Suprapubic skin (tissue), 4 donors: Measurements from ENCODE around the gene HMGCL. TPM values are rescaled to one million over a fixed set of nuclear protein-coding genes. Genes with fewer than 3 reads are reported as not detected.
"Not testable (repeated sequence)": the region's sequence is repeated elsewhere in the genome, so short reads cannot be mapped to it uniquely, and the experiment has no call there.

Source experiments
- DNase-seq, 2 donors: peaks; one replicate each; pipeline ENCODE4 v3.0.0-alpha.2; 2019; ENCODE audit warnings: low spot score in 2 of 2
- H3K27ac ChIP-seq: fragments of 200-600 bp; sonication (generic); one replicate; pipeline ENCODE4 v1.5.1; 2019
- H3K27me3 ChIP-seq: fragments of 200-600 bp; sonication (generic); one replicate; pipeline ENCODE4 v1.5.1; 2019
- H3K36me3 ChIP-seq: fragments of 200-600 bp; sonication (generic); one replicate; pipeline ENCODE4 v1.5.1; 2019
- H3K4me1 ChIP-seq: fragments of 200-600 bp; sonication (generic); one replicate; pipeline ENCODE4 v1.5.1; 2019
- H3K4me3 ChIP-seq: fragments of 200-600 bp; sonication (generic); one replicate; pipeline ENCODE4 v1.5.1; 2019; ENCODE audit warnings: mild to moderate bottlenecking
- H3K9me3 ChIP-seq: fragments of 200-600 bp; sonication (generic); one replicate; pipeline ENCODE4 v1.5.1; 2019
- EP300 ChIP-seq: sonication (generic); formaldehyde crosslinking; IDR thresholded peaks from one replicate; pipeline ENCODE4 v1.6.1; 2017; ENCODE audit warnings: antibody characterized with exemption
- POLR2A ChIP-seq, 2 donors: fragments of 450-650 bp; IDR thresholded peaks; one replicate each; pipeline ENCODE4 v1.6.1; 2017; ENCODE audit warnings: antibody characterized with exemption in 2 of 2, mild to moderate bottlenecking in 2 of 2, moderate library complexity in 2 of 2
- POLR2AphosphoS5 ChIP-seq, 3 donors: sonication (generic); formaldehyde crosslinking; IDR thresholded peaks; one replicate each; pipeline ENCODE4 v1.6.1; 2017; ENCODE audit warnings: antibody characterized with exemption in 3 of 3
- WGBS: methylation state at CpG from one replicate; pipeline ENCODE4 v1.1.5; 2018; 5-methylcytosine and 5-hydroxymethylcytosine counted together
- total RNA-seq, 4 donors: library from RNA; depleted of rRNA; stranded (reverse); fragments of >200 nt; gene quantifications; one replicate each; pipeline ENCODE4 v1.1.0, GENCODE V29; 2016
- TF ChIP-seq, protein P1 (sequence below), 2 donors: fragments of 200-600 bp in 1 of 2; fragments of 450-650 bp in 1 of 2; sonication (generic) in 1 of 2; IDR thresholded peaks; one replicate each; pipeline ENCODE4 v1.5.1; 2016 to 2019; ENCODE audit warnings: antibody characterized with exemption in 2 of 2, mild to moderate bottlenecking in 1 of 2, moderate library complexity in 1 of 2

Gene HMGCL
- total RNA-seq, 4 donors from 2014 or later = 17.7 to 41.9 (median 29.3) TPM

DNA sequence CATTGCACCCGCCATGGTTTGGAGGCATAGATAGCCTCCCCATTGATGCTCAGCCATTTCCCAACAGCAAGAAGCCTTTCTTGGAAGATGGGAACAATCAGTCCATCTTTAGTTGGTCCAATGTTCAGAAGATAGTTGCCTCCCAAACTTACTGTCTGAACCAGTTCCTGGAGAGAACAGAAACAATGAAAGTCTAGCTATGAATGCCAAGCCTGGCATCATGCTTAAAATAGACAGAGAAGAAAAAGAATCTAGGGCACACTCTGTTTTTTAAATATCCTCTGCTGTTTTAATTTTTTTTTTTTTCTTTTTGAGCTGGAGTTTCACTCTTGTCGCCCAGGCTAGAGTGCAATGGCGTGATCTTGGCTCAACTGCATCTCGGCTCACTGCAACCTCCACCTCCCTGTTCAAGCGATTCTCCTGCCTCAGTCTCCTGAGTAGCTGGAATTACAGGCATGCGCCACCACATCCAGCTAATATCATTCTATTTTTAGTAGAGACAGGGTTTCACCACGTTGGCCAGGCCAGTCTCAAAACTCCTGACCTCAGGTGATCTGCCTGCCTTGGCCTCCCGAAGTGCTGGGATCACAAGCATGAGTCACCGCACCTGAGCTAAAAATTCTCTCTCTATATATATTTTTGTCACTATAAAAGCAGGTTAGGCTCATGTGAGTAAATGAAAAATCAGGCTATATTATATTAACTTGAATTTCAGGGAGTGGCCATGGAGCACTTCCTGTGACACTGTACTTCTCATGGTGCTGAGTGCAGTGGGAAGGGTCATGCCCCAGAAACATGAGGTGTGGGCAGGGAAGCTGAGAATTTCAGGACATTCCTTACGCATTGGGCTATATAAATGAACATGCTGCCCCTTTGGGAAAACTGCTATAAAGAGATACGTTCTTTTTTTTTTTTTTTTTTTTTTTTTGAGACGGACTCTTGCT is 23.7 kb upstream of the HMGCL start:
- WGBS = 89% methylated on average over 12 of the region's 12 CpGs
- TF ChIP-seq, protein P1, sequence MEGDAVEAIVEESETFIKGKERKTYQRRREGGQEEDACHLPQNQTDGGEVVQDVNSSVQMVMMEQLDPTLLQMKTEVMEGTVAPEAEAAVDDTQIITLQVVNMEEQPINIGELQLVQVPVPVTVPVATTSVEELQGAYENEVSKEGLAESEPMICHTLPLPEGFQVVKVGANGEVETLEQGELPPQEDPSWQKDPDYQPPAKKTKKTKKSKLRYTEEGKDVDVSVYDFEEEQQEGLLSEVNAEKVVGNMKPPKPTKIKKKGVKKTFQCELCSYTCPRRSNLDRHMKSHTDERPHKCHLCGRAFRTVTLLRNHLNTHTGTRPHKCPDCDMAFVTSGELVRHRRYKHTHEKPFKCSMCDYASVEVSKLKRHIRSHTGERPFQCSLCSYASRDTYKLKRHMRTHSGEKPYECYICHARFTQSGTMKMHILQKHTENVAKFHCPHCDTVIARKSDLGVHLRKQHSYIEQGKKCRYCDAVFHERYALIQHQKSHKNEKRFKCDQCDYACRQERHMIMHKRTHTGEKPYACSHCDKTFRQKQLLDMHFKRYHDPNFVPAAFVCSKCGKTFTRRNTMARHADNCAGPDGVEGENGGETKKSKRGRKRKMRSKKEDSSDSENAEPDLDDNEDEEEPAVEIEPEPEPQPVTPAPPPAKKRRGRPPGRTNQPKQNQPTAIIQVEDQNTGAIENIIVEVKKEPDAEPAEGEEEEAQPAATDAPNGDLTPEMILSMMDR (IDR thresholded peaks at IDR 0.05) = no peak
- no peak for TF ChIP-seq POLR2AphosphoS5 (IDR thresholded peaks at IDR 0.05)
- no peak for TF ChIP-seq POLR2A (IDR thresholded peaks at IDR 0.05)
- no peak for TF ChIP-seq EP300
- DNase-seq = no peak
- Histone ChIP-seq H3K36me3 (peaks cover 35% of the 10 kb centered on the region), H3K27me3 (no peaks in the 10 kb centered on the region), H3K4me3 (no peak overlapping the region), H3K27ac (no peak overlapping the region), H3K9me3 (no peaks in the 10 kb centered on the region), H3K4me1 (no peaks in the 10 kb centered on the region)

DNA sequence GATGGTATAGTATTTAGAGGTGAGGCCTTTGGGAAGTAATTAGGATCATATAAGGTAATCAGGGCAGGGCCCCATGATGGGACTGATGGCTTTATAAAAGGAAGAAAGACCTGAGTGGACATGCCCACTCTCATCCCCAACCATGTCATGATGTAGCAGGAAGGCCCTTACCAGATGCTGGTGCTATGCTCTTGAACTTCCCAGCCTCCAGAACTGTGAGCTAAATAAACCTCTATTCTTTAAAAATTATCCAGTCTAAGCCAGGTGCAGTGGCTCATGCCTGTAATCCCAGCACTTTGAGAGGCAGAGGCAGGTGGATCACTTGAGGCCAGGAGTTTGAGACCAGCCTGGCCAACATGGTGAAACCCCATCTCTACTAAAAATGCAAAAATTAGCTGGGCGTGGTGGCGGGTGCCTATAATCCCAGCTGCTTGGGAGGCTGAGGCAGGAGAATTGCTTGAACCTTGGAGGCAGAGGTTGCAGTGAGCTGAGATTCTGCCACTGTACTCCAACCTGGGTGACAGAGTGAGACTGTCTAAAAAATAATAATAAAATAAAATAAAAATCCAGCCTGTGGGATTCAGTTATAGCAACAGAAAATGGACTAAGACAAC is 22.4 kb upstream of the HMGCL start:
- H3K36me3 ChIP-seq = peaks cover 35% of the 10 kb centered on the region
- not testable (repeated sequence) for H3K4me3 ChIP-seq, H3K9me3 ChIP-seq, H3K27me3 ChIP-seq, H3K27ac ChIP-seq, DNase-seq, H3K4me1 ChIP-seq
- WGBS = 97% methylated on average over 2 of the region's 2 CpGs

DNA sequence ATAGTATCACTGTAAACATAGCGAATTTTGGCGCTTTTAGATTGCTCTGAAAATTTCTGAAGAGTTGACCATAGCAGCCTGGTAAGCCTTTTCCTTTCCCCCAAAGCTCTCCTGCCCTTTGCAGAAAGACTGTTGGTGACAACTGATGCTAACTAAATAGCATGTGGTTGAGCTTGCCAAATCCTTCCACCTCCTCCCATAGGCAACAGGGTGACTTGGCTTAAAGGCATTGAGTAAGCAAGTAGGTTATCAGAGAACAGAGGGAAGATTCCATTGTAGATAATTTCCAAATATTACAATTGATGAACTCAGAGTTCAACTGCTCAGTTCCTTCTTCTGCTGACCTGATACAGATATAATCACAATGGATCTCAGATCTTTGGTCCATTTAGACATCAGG is 19.9 kb upstream of the HMGCL start:
- no peak overlapping the region for H3K27ac ChIP-seq
- no peak for TF ChIP-seq EP300
- no peak for TF ChIP-seq POLR2AphosphoS5 (IDR thresholded peaks at IDR 0.05)
- TF ChIP-seq, protein P1 (IDR thresholded peaks at IDR 0.05) = no peak
- no peak for TF ChIP-seq POLR2A (IDR thresholded peaks at IDR 0.05)
- DNase-seq = no peak
- H3K4me3 ChIP-seq = no peak overlapping the region
- WGBS = 96% methylated on average over 2 of the region's 2 CpGs
- H3K4me1 ChIP-seq = no peaks in the 10 kb centered on the region
- H3K9me3 ChIP-seq = no peaks in the 10 kb centered on the region
- H3K27me3 ChIP-seq = no peaks in the 10 kb centered on the region
- peaks cover 35% of the 10 kb centered on the region for H3K36me3 ChIP-seq

DNA sequence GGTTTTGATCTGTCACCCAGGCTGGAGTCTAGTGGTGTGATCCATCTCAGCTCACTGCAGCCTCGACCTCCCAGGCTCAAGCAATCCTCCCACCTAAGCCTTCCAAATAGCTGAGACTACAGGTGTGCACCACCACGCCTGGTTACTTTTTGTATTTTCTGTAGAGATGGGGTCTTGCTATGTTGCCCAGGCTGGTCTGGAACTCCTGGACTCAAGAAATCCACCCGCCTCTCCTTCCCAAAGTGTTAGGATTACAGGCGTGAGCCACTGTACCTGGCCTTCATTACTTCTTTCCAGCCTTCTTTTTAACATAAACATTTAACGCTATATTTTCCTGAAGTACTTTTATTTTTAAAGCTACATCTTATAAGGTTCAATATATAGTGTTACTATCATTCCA is 18.4 kb upstream of the HMGCL start:
- 93% methylated on average over 5 of the region's 5 CpGs for WGBS
- no peak overlapping the region for H3K27ac ChIP-seq
- no peak for DNase-seq
- no peak overlapping the region for H3K4me3 ChIP-seq
- no peaks in the 10 kb centered on the region for H3K9me3 ChIP-seq
- no peaks in the 10 kb centered on the region for H3K27me3 ChIP-seq
- H3K4me1 ChIP-seq = peaks cover 3% of the 10 kb centered on the region
- peaks cover 35% of the 10 kb centered on the region for H3K36me3 ChIP-seq
- TF ChIP-seq, protein P1 (IDR thresholded peaks at IDR 0.05) = no peak
- TF ChIP-seq POLR2AphosphoS5 (IDR thresholded peaks at IDR 0.05) = no peak
- no peak for TF ChIP-seq POLR2A (IDR thresholded peaks at IDR 0.05)
- TF ChIP-seq EP300 = no peak

DNA sequence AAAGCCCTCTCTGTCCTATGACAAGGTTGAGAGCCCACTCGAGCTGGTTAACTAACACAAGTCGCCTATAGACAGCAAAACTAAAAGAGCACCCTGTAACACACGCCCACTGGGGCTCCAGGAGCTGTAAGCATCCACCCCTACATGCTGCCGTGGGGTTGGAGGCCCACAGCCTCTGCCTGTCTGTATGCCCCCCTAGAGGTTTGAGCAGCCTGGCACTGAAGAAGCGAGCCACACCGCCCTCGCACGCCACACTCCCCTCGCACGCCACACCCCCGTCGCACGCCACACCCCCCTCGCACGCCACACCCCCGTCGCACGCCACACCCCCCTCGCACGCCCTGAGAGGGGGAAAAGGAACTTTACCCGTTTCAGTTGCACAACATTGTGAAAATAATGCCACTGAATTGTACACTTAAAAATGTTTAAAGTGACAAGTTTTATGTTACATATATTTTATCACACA is 13.2 kb upstream of the HMGCL start:
- peaks cover 10% of the 10 kb centered on the region for H3K4me1 ChIP-seq
- no peaks in the 10 kb centered on the region for H3K9me3 ChIP-seq
- TF ChIP-seq POLR2AphosphoS5 (IDR thresholded peaks at IDR 0.05) (no peak), EP300 (no peak), POLR2A (IDR thresholded peaks at IDR 0.05) (no peak)
- TF ChIP-seq, protein P1 (IDR thresholded peaks at IDR 0.05) = no peak
- peak; percentile 84 to 88 for DNase-seq
- H3K36me3 ChIP-seq = no peaks in the 10 kb centered on the region
- peaks cover 6% of the 10 kb centered on the region for H3K27me3 ChIP-seq
- H3K4me3 ChIP-seq = peak overlapping the region; percentile 43
- under 1% methylated on average over 13 of the region's 21 CpGs for WGBS
- H3K27ac ChIP-seq = no peak overlapping the region
